Germinal center (tissue), 1 donor: ENCODE data around the gene MYO1F.
"Not testable (repeated sequence)": the region's sequence is repeated elsewhere in the genome, so short reads cannot be mapped to it uniquely, and the experiment has no call there.

ENCODE experiments used
- DNase-seq: peaks from one replicate; pipeline ENCODE4 v3.0.0; 2012; ENCODE audit warnings: mixed read lengths, low spot score

Gene MYO1F

DNA sequence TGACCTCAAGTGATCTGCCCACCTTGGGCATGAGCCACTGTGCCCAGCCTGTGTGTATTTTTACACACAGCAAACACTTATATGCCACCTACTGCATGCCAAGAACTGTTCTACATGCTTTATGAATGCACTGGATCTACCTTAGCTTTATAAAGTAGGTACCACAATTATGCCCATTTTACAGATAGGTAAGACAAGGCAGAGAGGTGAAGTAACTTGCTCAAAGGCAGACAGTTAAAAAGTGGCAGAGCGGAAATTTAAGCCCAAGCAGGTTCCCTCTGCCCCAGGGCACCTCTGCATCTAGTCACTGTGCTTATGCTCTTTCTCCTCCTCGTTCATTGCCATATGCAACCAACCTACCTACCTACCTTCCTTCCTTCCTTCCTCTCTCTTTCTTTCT is 22.8 kb upstream of the MYO1F start:
- no peak for DNase-seq

DNA sequence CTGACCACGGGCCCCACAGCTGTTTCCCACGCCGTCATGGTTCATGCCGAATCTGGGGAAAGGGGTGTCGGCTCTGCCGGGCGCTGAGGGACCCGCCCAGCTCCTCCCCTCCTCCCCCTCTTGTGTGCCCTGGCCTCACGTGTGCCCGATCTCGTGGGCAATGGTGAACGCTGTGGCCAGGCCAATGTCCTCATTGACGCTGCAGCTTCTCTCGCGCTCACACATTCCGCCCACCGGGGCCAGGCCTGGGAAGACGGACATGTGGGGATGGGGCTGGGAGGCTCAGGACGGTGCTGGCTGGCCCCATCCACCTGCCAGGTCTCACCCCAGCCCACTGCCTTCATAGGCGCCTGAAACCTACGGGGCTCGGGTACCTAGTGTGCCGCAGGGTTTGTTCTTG is 18.9 kb upstream of the MYO1F start:
- no peak for DNase-seq

DNA sequence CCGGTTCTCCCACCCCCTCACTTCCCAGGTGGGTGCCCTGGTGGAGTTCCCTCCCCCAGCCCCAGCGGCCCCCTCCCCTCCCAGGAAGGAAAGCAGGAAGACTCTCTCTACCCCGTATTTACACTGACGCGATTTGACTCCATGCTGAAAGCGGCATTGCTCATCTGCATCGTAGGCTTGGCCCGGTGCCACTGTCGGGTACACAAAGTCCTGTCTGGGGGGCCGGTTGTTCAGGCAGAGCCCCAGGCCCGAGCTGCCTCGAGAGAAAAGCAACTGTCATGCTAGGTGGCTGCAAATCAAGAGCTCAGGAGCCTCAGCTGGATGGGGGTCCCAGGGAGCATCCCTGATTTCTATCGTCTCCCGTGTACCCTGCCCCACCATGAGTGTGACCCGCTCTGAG is 18.4 kb upstream of the MYO1F start:
- DNase-seq: no peak

- DNase-seq: no peak
Measured at GRCh38 chr19:8593931-8594330, 16.7 kb upstream of the MYO1F start.

GRCh38 chr19:8592231-8593009 is 15.2 kb upstream of the MYO1F start:
- DNase-seq: peak; percentile 47

DNA sequence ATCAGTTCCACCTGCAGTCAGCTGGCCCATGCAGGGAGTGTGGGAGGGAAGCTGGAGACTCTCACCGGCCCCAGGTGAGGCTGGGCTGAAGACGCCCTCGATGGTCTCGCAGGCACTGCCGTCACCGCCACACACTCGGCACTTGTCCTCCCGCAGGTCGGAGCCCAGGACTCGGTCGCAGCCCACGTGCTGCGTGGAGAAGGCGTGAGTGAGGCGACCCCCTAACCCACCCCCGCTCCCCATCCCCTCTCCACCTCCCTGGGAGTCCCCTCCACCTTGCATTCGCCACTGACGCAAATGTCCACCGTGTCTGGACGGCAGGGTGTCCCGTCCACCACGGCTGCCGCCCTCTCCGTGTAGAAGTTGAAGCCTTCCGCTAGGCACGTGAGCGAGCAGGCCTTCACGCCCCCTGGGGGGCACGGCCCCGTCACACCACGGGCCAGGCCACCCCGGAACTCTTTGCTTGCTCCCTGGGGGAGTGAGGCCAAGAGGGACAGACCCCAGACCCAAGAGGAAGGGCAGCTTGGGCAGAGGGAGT is 12.0 kb upstream of the MYO1F start:
- DNase-seq: no peak

DNA sequence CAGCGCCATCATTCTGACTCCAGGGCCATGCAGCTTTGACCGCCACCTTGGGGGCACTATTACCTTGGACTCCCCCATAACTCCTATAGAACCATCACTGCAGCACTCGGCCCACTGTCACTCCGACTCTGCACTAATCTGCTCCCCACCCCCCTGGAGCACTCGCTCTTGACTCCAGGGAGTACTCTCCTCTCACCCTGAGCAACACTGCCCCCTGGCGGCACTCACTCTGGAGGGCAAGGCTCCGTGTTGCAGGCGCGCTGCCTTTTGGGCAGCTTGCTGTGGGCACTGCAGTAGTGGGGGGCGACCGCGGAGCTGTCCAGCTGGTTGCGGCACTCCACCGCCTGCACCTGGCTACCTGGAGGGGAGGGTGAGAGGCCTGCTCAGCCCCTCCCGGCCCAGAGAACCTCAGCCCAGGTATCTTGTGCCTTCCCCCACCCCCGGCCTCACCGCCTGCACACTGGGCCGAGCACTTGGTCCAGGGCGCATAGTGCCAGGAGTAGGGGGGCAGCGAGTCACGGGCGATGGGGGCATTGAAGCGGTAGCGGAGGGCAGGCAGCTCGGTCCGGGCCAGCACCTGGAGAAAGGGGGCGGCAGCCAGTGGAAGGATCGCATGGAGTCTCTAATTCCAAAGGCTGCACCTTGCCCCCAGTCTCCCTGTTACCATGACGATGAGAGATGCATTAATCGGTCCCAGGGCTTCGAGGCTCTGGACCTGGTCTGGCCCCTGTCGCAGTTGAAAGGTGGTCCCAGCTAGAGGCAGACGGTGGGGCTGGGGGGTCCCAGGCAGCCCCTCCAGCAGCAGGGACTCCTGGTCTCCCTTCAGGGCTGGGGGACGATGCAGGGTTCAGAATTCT is 8.9 kb upstream of the MYO1F start:
- peak; percentile 51 for DNase-seq

GRCh38 chr19:8584965-8585893 is 8.0 kb upstream of the MYO1F start:
- DNase-seq: no peak

DNA sequence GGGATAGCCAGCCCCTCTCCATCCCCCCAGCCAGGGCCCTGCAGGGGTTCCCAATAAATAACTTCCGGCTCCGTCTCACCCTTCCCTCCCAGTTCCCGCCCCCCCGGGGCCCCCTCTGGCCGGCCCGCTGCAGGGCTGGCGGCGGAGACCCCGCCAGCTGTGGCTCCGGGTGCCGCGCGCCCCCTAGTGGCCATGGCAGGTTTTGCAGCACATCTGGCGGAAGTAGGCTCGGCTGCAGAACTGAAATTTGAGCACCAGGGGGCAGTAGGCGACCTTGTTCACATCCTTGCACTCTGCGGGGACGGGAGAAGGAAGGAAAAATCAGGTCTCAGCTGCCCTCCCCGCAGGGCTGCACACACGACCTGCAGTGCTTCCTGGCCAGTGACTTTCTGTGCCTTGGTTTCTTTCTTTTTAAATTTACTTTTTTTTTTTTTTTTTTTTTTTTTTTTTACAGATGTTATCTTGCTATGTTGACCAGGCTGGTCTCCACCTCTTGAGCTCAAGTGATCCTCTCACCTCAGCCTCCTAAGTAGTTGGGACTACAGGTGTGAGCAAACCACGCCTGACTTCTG is 3.6 kb upstream of the MYO1F start:
- peak; percentile 80 for DNase-seq

DNA sequence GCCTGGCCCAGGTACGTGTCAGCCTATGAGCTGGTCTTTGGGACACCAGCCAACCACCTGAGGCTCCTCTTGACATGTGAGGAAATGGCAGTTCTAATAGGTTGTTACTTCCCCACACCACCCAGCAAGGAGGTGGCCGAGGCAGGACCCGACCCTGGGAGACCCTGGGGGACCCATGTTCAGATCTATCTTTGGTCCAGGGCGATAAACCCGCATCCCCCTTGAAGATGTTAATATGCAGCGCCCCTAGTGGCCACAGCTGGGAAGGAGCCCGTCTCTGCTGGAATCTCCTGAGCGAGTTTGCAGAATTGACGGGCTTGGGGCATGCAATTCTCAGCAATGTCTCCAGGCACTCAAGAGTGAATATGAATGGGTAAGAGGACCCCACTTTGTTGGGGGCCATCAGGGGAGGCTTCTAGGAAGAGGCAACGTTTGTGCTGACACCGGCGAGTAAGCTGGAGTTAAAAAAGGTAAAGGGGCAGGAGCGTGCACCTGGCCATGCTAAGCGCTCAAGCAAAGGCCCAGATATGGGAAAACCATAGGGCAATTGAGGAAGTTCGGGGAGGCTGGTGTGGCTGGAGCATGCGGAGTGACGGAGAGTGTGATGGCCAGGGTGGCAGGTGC is 1.5 kb upstream of the MYO1F start:
- peak; percentile 82 for DNase-seq

DNA sequence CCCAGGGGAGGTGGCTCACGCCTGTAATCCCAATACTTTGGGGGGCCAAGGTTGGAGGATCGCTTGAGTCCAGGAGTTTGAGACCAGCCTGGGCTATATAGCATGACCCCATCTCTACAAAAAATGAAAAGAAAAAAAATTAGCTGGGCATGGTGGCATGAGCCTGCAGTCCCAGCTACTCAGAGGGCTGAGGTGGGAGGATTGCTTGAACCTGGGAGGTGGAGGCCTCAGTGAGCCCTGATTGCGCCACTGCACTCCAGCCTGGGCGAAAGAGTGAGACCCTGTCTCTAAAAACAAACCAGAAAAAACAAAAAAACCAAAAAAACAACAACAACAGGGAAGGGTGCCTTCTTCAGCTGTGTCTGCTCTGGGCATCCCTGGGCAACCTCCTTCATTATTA is 499 bp upstream of the MYO1F start:
- DNase-seq: no peak

DNA sequence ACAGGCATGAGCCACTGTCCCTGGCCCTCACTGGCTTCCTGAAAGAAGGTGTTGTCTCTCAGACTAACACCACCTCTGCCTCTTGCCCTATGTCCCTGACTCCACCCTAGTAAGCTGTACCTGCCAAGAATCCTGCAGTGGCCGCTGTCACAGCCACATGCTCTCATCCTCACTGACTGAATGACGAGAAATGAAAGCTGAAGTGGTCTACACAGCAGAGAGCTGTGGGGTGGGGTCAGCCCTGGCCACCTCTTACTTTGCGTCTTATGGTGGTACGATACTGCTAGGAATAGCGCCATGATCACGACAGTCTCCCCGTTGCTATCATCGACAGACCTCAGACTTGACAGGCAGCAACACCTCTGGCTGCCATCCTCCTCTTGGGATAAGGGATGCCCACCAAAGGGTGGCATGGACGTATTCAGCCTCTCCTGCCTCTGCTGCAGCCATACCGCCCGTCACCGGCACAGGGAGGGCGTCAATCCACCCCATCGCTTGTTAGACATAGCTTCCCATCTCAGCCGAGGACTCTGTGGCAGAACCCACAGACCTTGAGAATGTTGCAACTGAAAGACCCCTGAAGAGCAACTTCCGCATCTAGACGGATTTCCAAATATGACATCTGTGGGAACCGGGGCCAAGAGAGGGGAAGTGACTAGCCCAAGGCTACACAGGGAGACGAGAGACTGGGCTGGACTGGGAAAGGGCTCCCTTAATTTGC is 809 bp downstream of the MYO1F start:
- no peak for DNase-seq

GRCh38 chr19:8575467-8575997 is 1.7 kb downstream of the MYO1F start:
- DNase-seq: no peak

DNA sequence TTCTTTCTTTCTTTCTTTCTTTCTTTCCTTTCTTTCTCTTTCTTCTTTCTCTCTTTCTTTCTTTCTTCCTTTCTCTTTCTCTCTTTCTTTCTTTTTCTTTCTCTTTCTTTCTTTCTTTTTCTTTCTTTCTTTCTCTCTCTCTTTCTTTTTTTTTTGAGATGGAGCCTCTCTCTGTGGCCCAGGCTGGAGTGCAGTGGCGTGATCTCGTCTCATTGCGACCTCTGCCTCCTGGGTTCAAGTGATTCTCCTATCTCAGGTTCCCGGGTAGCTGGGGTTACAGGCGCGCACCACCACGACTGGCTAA is 2.7 kb downstream of the MYO1F start:
- not testable (repeated sequence) for DNase-seq

GRCh38 chr19:8573316-8573715 is 3.9 kb downstream of the MYO1F start:
- DNase-seq: no peak

DNA sequence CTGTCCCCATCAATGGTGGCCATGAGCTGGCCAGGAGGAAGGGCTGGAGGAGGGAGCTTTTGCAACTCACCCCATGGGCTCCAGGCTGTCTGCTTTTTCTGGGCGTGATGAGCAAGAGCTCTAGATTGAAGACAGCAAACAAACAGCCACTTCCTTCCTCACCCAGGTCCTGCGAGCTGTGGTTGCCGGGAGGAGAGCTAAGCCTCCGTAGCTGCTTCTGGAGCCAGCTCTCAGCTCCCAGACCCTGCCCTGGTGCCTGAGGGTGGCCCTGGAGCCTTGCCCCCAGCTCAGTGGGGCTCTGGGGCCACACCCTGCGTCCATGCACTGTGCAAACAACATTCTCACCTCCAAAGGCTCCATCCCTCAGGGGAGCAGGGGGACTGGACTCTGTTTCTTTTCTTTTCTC is 6.2 kb downstream of the MYO1F start:
- no peak for DNase-seq

- no peak for DNase-seq
Measured at GRCh38 chr19:8569066-8569771, 8.0 kb downstream of the MYO1F start.

GRCh38 chr19:8567522-8568172 is 9.6 kb downstream of the MYO1F start:
- no peak for DNase-seq

- no peak for DNase-seq
Measured at GRCh38 chr19:8566855-8567254, 10.4 kb downstream of the MYO1F start.
